Muscle of leg (tissue), 11 donors: Measurements from ENCODE around the gene BRINP3. TPM values are rescaled to one million over a fixed set of nuclear protein-coding genes. Genes with fewer than 3 reads are reported as not detected.

ENCODE experiments used
- DNase-seq: peaks from one replicate; pipeline ENCODE4 v3.0.0; 2013
- H3K27ac ChIP-seq: one replicate; pipeline ENCODE4 v1.5.1; 2013; ENCODE audit warnings: mild to moderate bottlenecking, low read length, control low read depth
- H3K27me3 ChIP-seq: one replicate; pipeline ENCODE4 v1.6.1; 2013; ENCODE audit warnings: low read length; ENCODE audit not compliant: control insufficient read depth, insufficient read depth
- H3K36me3 ChIP-seq: one replicate; pipeline ENCODE4 v1.6.1; 2013; ENCODE audit warnings: low read length; ENCODE audit not compliant: control insufficient read depth, insufficient read depth
- H3K4me1 ChIP-seq: one replicate; pipeline ENCODE4 v1.6.1; 2013; ENCODE audit warnings: low read length; ENCODE audit not compliant: control insufficient read depth, insufficient read depth
- H3K4me3 ChIP-seq: one replicate; pipeline ENCODE4 v1.5.1; 2013; ENCODE audit warnings: low read length, control low read depth
- H3K9me3 ChIP-seq: replicated peaks from 2 replicates; pipeline ENCODE4 v1.6.1; 2013; ENCODE audit warnings: low read depth, low read length; ENCODE audit not compliant: control insufficient read depth
- WGBS: methylation state at CpG from one replicate; pipeline ENCODE4 v1.1.5; 2013; ENCODE audit warnings: missing lambda C conversion rate; ENCODE audit not compliant: insufficient coverage; 5-methylcytosine and 5-hydroxymethylcytosine counted together
- polyA plus RNA-seq, 8 donors: library from polyadenylated mRNA; unstranded; fragments of 120-200 nt; gene quantifications; one replicate each; pipeline versions ENCODE4 v1.2.1 to v1.2.3, GENCODE V29; 2013; ENCODE audit warnings: inconsistent platforms in 1 of 8, low replicate concordance in 1 of 8; ENCODE audit not compliant: insufficient read length in 8 of 8, insufficient read depth in 1 of 8
- total RNA-seq: library from RNA; stranded (reverse); fragments of 120-200 nt; gene quantifications from one replicate; pipeline ENCODE4 v1.2.4, GENCODE V29; 2013

The BRINP3 gene
- total and polyA plus RNA-seq, 9 donors, result 1.7 to 11.1 (median 2.5) TPM

GRCh38 chr1:190212450-190212849 lies 265.2 kb downstream of the BRINP3 start:
- H3K9me3 ChIP-seq, result no peaks in the 10 kb centered on the region
- H3K4me3 ChIP-seq, result no peak overlapping the region
- 80% methylated on average over 1 of the region's 3 CpGs for WGBS
- DNase-seq, result no peak
- no peaks in the 10 kb centered on the region for H3K4me1 ChIP-seq
- no peak overlapping the region for H3K27ac ChIP-seq
- no peaks in the 10 kb centered on the region for H3K27me3 ChIP-seq
- H3K36me3 ChIP-seq, result no peaks in the 10 kb centered on the region

- H3K27ac ChIP-seq, result no peak overlapping the region
- DNase-seq, result no peak
- H3K27me3 ChIP-seq, result no peaks in the 10 kb centered on the region
- no peaks in the 10 kb centered on the region for H3K4me1 ChIP-seq
- no peaks in the 10 kb centered on the region for H3K9me3 ChIP-seq
- H3K4me3 ChIP-seq, result no peak overlapping the region
- no peaks in the 10 kb centered on the region for H3K36me3 ChIP-seq
- no CpG with 5 or more reads among the region's 4 CpGs for WGBS
These were observed 269.9 kb downstream of the BRINP3 start for GRCh38 chr1:190207733-190208132.

GRCh38 chr1:190205713-190206112 lies 272.0 kb downstream of the BRINP3 start:
- Histone ChIP-seq H3K4me1 (no peaks in the 10 kb centered on the region), H3K9me3 (peaks cover 10% of the 10 kb centered on the region), H3K36me3 (no peaks in the 10 kb centered on the region), H3K27me3 (no peaks in the 10 kb centered on the region), H3K27ac (no peak overlapping the region), H3K4me3 (no peak overlapping the region)
- DNase-seq, result no peak
- WGBS, result no CpG with 5 or more reads among the region's 2 CpGs

- H3K4me3 ChIP-seq, result no peak overlapping the region
- no peak overlapping the region for H3K27ac ChIP-seq
- H3K27me3 ChIP-seq, result no peaks in the 10 kb centered on the region
- H3K36me3 ChIP-seq, result no peaks in the 10 kb centered on the region
- DNase-seq, result no peak
- no peaks in the 10 kb centered on the region for H3K4me1 ChIP-seq
- no peaks in the 10 kb centered on the region for H3K9me3 ChIP-seq
These were observed 281.6 kb downstream of the BRINP3 start for GRCh38 chr1:190196020-190196419.

GRCh38 chr1:190193508-190194115 lies 284.1 kb downstream of the BRINP3 start:
- no peaks in the 10 kb centered on the region for H3K27me3 ChIP-seq
- no peaks in the 10 kb centered on the region for H3K36me3 ChIP-seq
- H3K27ac ChIP-seq, result no peak overlapping the region
- no peak overlapping the region for H3K4me3 ChIP-seq
- H3K4me1 ChIP-seq, result no peaks in the 10 kb centered on the region
- no CpG with 5 or more reads among the region's 3 CpGs for WGBS
- no peaks in the 10 kb centered on the region for H3K9me3 ChIP-seq
- DNase-seq, result no peak

- no peaks in the 10 kb centered on the region for H3K36me3 ChIP-seq
- peak; percentile 80 for DNase-seq
- H3K4me3 ChIP-seq, result no peak overlapping the region
- peak overlapping the region; percentile 23 for H3K27ac ChIP-seq
- no peaks in the 10 kb centered on the region for H3K9me3 ChIP-seq
- H3K4me1 ChIP-seq, result no peaks in the 10 kb centered on the region
- H3K27me3 ChIP-seq, result no peaks in the 10 kb centered on the region
- no CpG with 5 or more reads among the region's 2 CpGs for WGBS
These were observed 285.0 kb downstream of the BRINP3 start for GRCh38 chr1:190192627-190193026.

GRCh38 chr1:190183588-190183987 lies 294.1 kb downstream of the BRINP3 start:
- H3K9me3 ChIP-seq, result no peaks in the 10 kb centered on the region
- no peak for DNase-seq
- H3K36me3 ChIP-seq, result no peaks in the 10 kb centered on the region
- H3K27ac ChIP-seq, result no peak overlapping the region
- no CpG with 5 or more reads among the region's 1 CpG for WGBS
- H3K4me3 ChIP-seq, result no peak overlapping the region
- H3K27me3 ChIP-seq, result no peaks in the 10 kb centered on the region
- H3K4me1 ChIP-seq, result no peaks in the 10 kb centered on the region

GRCh38 chr1:190179817-190180216 lies 297.8 kb downstream of the BRINP3 start:
- WGBS, result no CpG with 5 or more reads among the region's 3 CpGs
- no peak for DNase-seq
- H3K36me3 ChIP-seq, result no peaks in the 10 kb centered on the region
- H3K9me3 ChIP-seq, result no peaks in the 10 kb centered on the region
- no peak overlapping the region for H3K27ac ChIP-seq
- no peaks in the 10 kb centered on the region for H3K4me1 ChIP-seq
- no peaks in the 10 kb centered on the region for H3K27me3 ChIP-seq
- H3K4me3 ChIP-seq, result no peak overlapping the region

- no peaks in the 10 kb centered on the region for H3K36me3 ChIP-seq
- no peak overlapping the region for H3K27ac ChIP-seq
- no peaks in the 10 kb centered on the region for H3K27me3 ChIP-seq
- H3K4me1 ChIP-seq, result no peaks in the 10 kb centered on the region
- WGBS, result no CpG with 5 or more reads among the region's 2 CpGs
- no peaks in the 10 kb centered on the region for H3K9me3 ChIP-seq
- no peak overlapping the region for H3K4me3 ChIP-seq
- no peak for DNase-seq
These were observed 298.8 kb downstream of the BRINP3 start for GRCh38 chr1:190178827-190179226.

GRCh38 chr1:190177555-190177954 lies 300.1 kb downstream of the BRINP3 start:
- Histone ChIP-seq H3K36me3 (no peaks in the 10 kb centered on the region), H3K4me3 (no peak overlapping the region), H3K27me3 (no peaks in the 10 kb centered on the region), H3K9me3 (no peaks in the 10 kb centered on the region), H3K27ac (no peak overlapping the region), H3K4me1 (peaks cover 2% of the 10 kb centered on the region)
- no peak for DNase-seq
- no CpG with 5 or more reads among the region's 2 CpGs for WGBS

GRCh38 chr1:190176776-190177175 lies 300.9 kb downstream of the BRINP3 start:
- no peaks in the 10 kb centered on the region for H3K9me3 ChIP-seq
- DNase-seq, result no peak

More at GRCh38 chr1:190176776-190177175, 300.9 kb downstream of the BRINP3 start:
- Histone ChIP-seq H3K4me1 (peaks cover 3% of the 10 kb centered on the region), H3K36me3 (no peaks in the 10 kb centered on the region), H3K27me3 (no peaks in the 10 kb centered on the region), H3K27ac (no peak overlapping the region), H3K4me3 (no peak overlapping the region)
